OCI-LY1 (cell line): ENCODE measurements around the gene THAP6.

Experiments
- H2AFZ ChIP-seq: fragments of 200-600 bp; sonication (generic), shearing (Covaris generic); 2 replicates; pipeline ENCODE4 v1.6.0; 2014; ENCODE audit warnings: antibody characterized with exemption, mild to moderate bottlenecking, low read length
- H3F3A ChIP-seq: fragments of 200-600 bp; sonication (generic), shearing (Covaris generic); 2 replicates; pipeline ENCODE4 v1.6.0; 2014; ENCODE audit warnings: mild to moderate bottlenecking, antibody characterized with exemption, low read length, moderate library complexity; ENCODE audit not compliant: insufficient read depth
- H3K27ac ChIP-seq: fragments of 200-600 bp; sonication (generic); 2 replicates; pipeline ENCODE4 v1.5.1; 2014; ENCODE audit warnings: low read length, mixed run types, mild to moderate bottlenecking, low read depth; ENCODE audit not compliant: poor library complexity, severe bottlenecking
- H3K27me3 ChIP-seq: fragments of 200-600 bp; sonication (generic); 2 replicates; pipeline ENCODE4 v1.6.0; 2014; ENCODE audit warnings: antibody characterized with exemption, mild to moderate bottlenecking, low read length, moderate library complexity; ENCODE audit not compliant: insufficient read depth
- H3K36me3 ChIP-seq: fragments of 200-600 bp; sonication (generic); 2 replicates; pipeline ENCODE4 v1.6.1; 2014; ENCODE audit warnings: mild to moderate bottlenecking, antibody characterized with exemption, low read length, moderate library complexity, mixed read lengths; ENCODE audit not compliant: insufficient read depth
- H3K4me1 ChIP-seq: fragments of 200-600 bp; sonication (generic); 2 replicates; pipeline ENCODE4 v1.5.1; 2014; ENCODE audit warnings: mild to moderate bottlenecking, low read length, moderate library complexity; ENCODE audit not compliant: insufficient read depth, severe bottlenecking
- H3K4me2 ChIP-seq: fragments of 200-600 bp; sonication (generic), shearing (Covaris generic); 2 replicates; pipeline ENCODE4 v1.6.1; 2014; ENCODE audit warnings: low read length
- H3K4me3 ChIP-seq: fragments of 200-600 bp; sonication (generic); 2 replicates; pipeline ENCODE4 v1.5.1; 2014; ENCODE audit warnings: low read length, low read depth, mild to moderate bottlenecking, mixed read lengths; ENCODE audit not compliant: poor library complexity, severe bottlenecking
- H3K79me2 ChIP-seq: fragments of 200-600 bp; shearing (Covaris generic); 2 replicates; pipeline ENCODE4 v1.6.1; 2016; ENCODE audit warnings: mixed run types, low read length, mixed read lengths; ENCODE audit not compliant: insufficient read depth
- H3K9ac ChIP-seq: fragments of 200-600 bp; sonication (generic), shearing (Covaris generic); 2 replicates; pipeline ENCODE4 v1.6.1; 2014; ENCODE audit warnings: mild to moderate bottlenecking, low read length, mixed read lengths
- H3K9me2 ChIP-seq: fragments of 200-600 bp; sonication (generic), shearing (Covaris generic); 2 replicates; pipeline ENCODE4 v1.6.1; 2014; ENCODE audit warnings: low read depth, mild to moderate bottlenecking, low read length, mixed read lengths
- H3K9me3 ChIP-seq: fragments of 200-600 bp; shearing (Covaris generic); 2 replicates; pipeline ENCODE4 v1.6.1; 2014; ENCODE audit warnings: low read length, mixed read lengths
- H4K20me1 ChIP-seq: fragments of 200-600 bp; sonication (generic), shearing (Covaris generic); 2 replicates; pipeline ENCODE4 v1.6.0; 2016; ENCODE audit warnings: mild to moderate bottlenecking, low read length; ENCODE audit not compliant: insufficient read depth
- CTCF ChIP-seq: fragments of 200-600 bp; sonication (generic), shearing (Covaris generic); IDR thresholded peaks from 2 replicates; pipeline ENCODE4 v1.5.1; 2017; ENCODE audit warnings: mild to moderate bottlenecking, antibody characterized with exemption, low read length, moderate library complexity, mixed read lengths
- EZH2 ChIP-seq: fragments of 200-600 bp; sonication (generic), shearing (Covaris generic); IDR thresholded peaks from 2 replicates; pipeline ENCODE4 v1.8.0; 2017; ENCODE audit warnings: borderline replicate concordance, mixed run types, mild to moderate bottlenecking, antibody characterized with exemption, low read length, moderate library complexity, mixed read lengths

The THAP6 gene

GRCh38 chr4:75547647-75548387 lies 33.5 kb downstream of the THAP6 start:
- H3K79me2 ChIP-seq: no peaks in the 10 kb centered on the region
- TF ChIP-seq CTCF (no peak), EZH2 (no peak)
- H3F3A ChIP-seq: no peaks in the 10 kb centered on the region
- peaks cover 10% of the 10 kb centered on the region for H3K4me1 ChIP-seq
- no peaks in the 10 kb centered on the region for H4K20me1 ChIP-seq
- H3K4me2 ChIP-seq: no peak overlapping the region
- H3K9ac ChIP-seq: no peak overlapping the region
- no peaks in the 10 kb centered on the region for H3K9me2 ChIP-seq
- no peaks in the 10 kb centered on the region for H3K27me3 ChIP-seq
- no peaks in the 10 kb centered on the region for H3K9me3 ChIP-seq
- no peak overlapping the region for H2AFZ ChIP-seq
- H3K27ac ChIP-seq: peak overlapping the region; percentile 66
- no peak overlapping the region for H3K4me3 ChIP-seq
- no peaks in the 10 kb centered on the region for H3K36me3 ChIP-seq

- Histone ChIP-seq H3K4me2 (no peak overlapping the region), H3K4me3 (no peak overlapping the region), H3K27me3 (no peaks in the 10 kb centered on the region), H3K9me3 (no peaks in the 10 kb centered on the region), H3F3A (no peaks in the 10 kb centered on the region), H4K20me1 (no peaks in the 10 kb centered on the region), H3K36me3 (no peaks in the 10 kb centered on the region), H3K79me2 (no peaks in the 10 kb centered on the region), H3K9me2 (no peaks in the 10 kb centered on the region), H3K27ac (no peak overlapping the region), H3K9ac (no peak overlapping the region), H2AFZ (no peak overlapping the region), H3K4me1 (peaks cover 10% of the 10 kb centered on the region)
- TF ChIP-seq EZH2: no peak
- TF ChIP-seq CTCF: no peak
Observed at GRCh38 chr4:75549019-75549418, 34.7 kb downstream of the THAP6 start.

GRCh38 chr4:75552452-75552851 lies 38.2 kb downstream of the THAP6 start:
- Histone ChIP-seq H3K4me3 (no peak overlapping the region), H2AFZ (no peak overlapping the region), H3K4me1 (peaks cover 32% of the 10 kb centered on the region), H3K27ac (no peak overlapping the region), H3K27me3 (no peaks in the 10 kb centered on the region), H4K20me1 (no peaks in the 10 kb centered on the region), H3K79me2 (no peaks in the 10 kb centered on the region), H3F3A (no peaks in the 10 kb centered on the region), H3K9ac (no peak overlapping the region), H3K4me2 (no peak overlapping the region), H3K9me3 (no peaks in the 10 kb centered on the region), H3K36me3 (no peaks in the 10 kb centered on the region), H3K9me2 (no peaks in the 10 kb centered on the region)
- TF ChIP-seq EZH2 (no peak), CTCF (no peak)
